ENCODE results near the gene CCSER1.
"Not testable (repeated sequence)": the region's sequence is repeated elsewhere in the genome, so short reads cannot be mapped to it uniquely, and the experiment has no call there.

CCSER1 gene

GRCh38 chr4:90456891-90457290, 329.7 kb downstream of the CCSER1 start:
- DNase-seq, result no peak

- DNase-seq, result no peak
These were observed 330.6 kb downstream of the CCSER1 start for GRCh38 chr4:90457817-90458216.

GRCh38 chr4:90458576-90458975, 331.4 kb downstream of the CCSER1 start:
- no peak for DNase-seq

- no peak for DNase-seq
These were observed 347.3 kb downstream of the CCSER1 start for GRCh38 chr4:90474484-90474883.

GRCh38 chr4:90476019-90476418, 348.8 kb downstream of the CCSER1 start:
- DNase-seq, result no peak

GRCh38 chr4:90476586-90476985, 349.4 kb downstream of the CCSER1 start:
- no peak for DNase-seq

- not testable (repeated sequence) for DNase-seq
These were observed 357.7 kb downstream of the CCSER1 start for GRCh38 chr4:90484894-90485293.

- DNase-seq, result no peak
These were observed 359.2 kb downstream of the CCSER1 start for GRCh38 chr4:90486346-90486745.

- no peak for DNase-seq
These were observed 368.0 kb downstream of the CCSER1 start for GRCh38 chr4:90495211-90495610.

- DNase-seq, result no peak
These were observed 368.7 kb downstream of the CCSER1 start for GRCh38 chr4:90495936-90496335.

GRCh38 chr4:90498175-90498574, 371.0 kb downstream of the CCSER1 start:
- DNase-seq, result no peak

- DNase-seq, result no peak
These were observed 376.5 kb downstream of the CCSER1 start for GRCh38 chr4:90503677-90504076.

GRCh38 chr4:90515191-90515590, 388.0 kb downstream of the CCSER1 start:
- DNase-seq, result no peak

GRCh38 chr4:90528551-90528950, 401.4 kb downstream of the CCSER1 start:
- no peak for DNase-seq

- DNase-seq, result no peak
These were observed 409.2 kb downstream of the CCSER1 start for GRCh38 chr4:90536408-90536807.

GRCh38 chr4:90537491-90537890, 410.3 kb downstream of the CCSER1 start:
- no peak for DNase-seq

GRCh38 chr4:90540536-90540935, 413.3 kb downstream of the CCSER1 start:
- no peak for DNase-seq

GRCh38 chr4:90542216-90542615, 415.0 kb downstream of the CCSER1 start:
- DNase-seq, result no peak

- DNase-seq, result no peak
These were observed 416.4 kb downstream of the CCSER1 start for GRCh38 chr4:90543419-90544170.

- no peak for DNase-seq
These were observed 417.4 kb downstream of the CCSER1 start for GRCh38 chr4:90544532-90545045.

- DNase-seq, result no peak
These were observed 418.2 kb downstream of the CCSER1 start for GRCh38 chr4:90545380-90545779.

GRCh38 chr4:90546114-90546513, 418.9 kb downstream of the CCSER1 start:
- DNase-seq, result no peak

- no peak for DNase-seq
These were observed 443.4 kb downstream of the CCSER1 start for GRCh38 chr4:90570615-90571014.

- DNase-seq, result no peak
These were observed 445.8 kb downstream of the CCSER1 start for GRCh38 chr4:90572996-90573395.

- no peak for DNase-seq
These were observed 448.2 kb downstream of the CCSER1 start for GRCh38 chr4:90575371-90575770.

Data from activated CD4-positive, CD25-positive, alpha-beta regulatory T cell treated with anti-CD3 and anti-CD28 coated beads, Interleukin-2, amount 50 U/mL, for 72 hours (primary cell).